Kidney (tissue), 14 donors: ENCODE measurements around the gene RFXANK. TPM values are rescaled to one million over a fixed set of nuclear protein-coding genes. Genes with fewer than 3 reads are reported as not detected.

Experiments
- DNase-seq, 5 donors: peaks; one replicate each; pipeline ENCODE4 v3.0.0-alpha.2; 2013 to 2020
- FAIRE-seq: peaks from 2 replicates; lab custom pipeline; 2012; peaks lifted over from hg19 to GRCh38; lab: Jason Lieb, UNC
- H3K27ac ChIP-seq, 2 donors: one replicate each; pipeline ENCODE4 v1.7.0; 2013; ENCODE audit warnings: low read depth in 2 of 2, low read length in 2 of 2, inconsistent platforms in 1 of 2
- H3K27me3 ChIP-seq: one replicate; pipeline ENCODE4 v1.7.1; 2013; ENCODE audit warnings: low read length, inconsistent platforms; ENCODE audit not compliant: control insufficient read depth, insufficient read depth
- H3K36me3 ChIP-seq, 3 donors: one replicate each; pipeline versions ENCODE4 v1.7.0 to v1.7.1; 2013; ENCODE audit warnings: low read length in 3 of 3, control low read depth in 1 of 3, inconsistent platforms in 1 of 3; ENCODE audit not compliant: insufficient read depth in 3 of 3, control insufficient read depth in 2 of 3
- H3K4me1 ChIP-seq, 3 donors: one replicate each; pipeline versions ENCODE4 v1.7.0 to v1.7.1; 2013; ENCODE audit warnings: low read length in 3 of 3, inconsistent platforms in 1 of 3, low read depth in 1 of 3; ENCODE audit not compliant: control insufficient read depth in 2 of 3, insufficient read depth in 2 of 3
- H3K4me3 ChIP-seq, 3 donors: one replicate each; pipeline versions ENCODE4 v1.7.0 to v1.8.1; 2013; ENCODE audit warnings: low read length in 3 of 3, control low read depth in 1 of 3, inconsistent platforms in 1 of 3
- H3K9ac ChIP-seq, 3 donors: one replicate each; pipeline versions ENCODE4 v1.7.0 to v1.7.1; 2013; ENCODE audit warnings: low read length in 3 of 3, control low read depth in 1 of 3, inconsistent platforms in 1 of 3
- H3K9me3 ChIP-seq, 3 donors: one replicate each; pipeline versions ENCODE4 v1.7.0 to v1.7.1; 2013; ENCODE audit warnings: low read length in 3 of 3, control low read depth in 1 of 3, inconsistent platforms in 1 of 3; ENCODE audit not compliant: control insufficient read depth in 2 of 3, insufficient read depth in 1 of 3
- intact Hi-C: fragments of 100-400 bp; cut with DNase I; formaldehyde crosslinking; loops from one replicate; pipeline ENCODE4 v1.11.1; 2022
- polyA plus RNA-seq: library from polyadenylated mRNA; stranded (reverse); fragments of 350-450 nt; fragmentation: Illumina TruSeq; extraction: RNeasy Lipid Tissue Mini Kit (QIAGEN cat#74804); gene quantifications from one replicate; pipeline ENCODE4 v1.2.3, GENCODE V29; 2014; ENCODE audit warnings: low read depth, low replicate concordance; ENCODE audit not compliant: insufficient read depth
- total RNA-seq: library from RNA; stranded (reverse); fragmentation: NEBNext Ultra II Directional; extraction: Animal tissue kit (Norgen Biotek cat#: 25700); gene quantifications from one replicate; pipeline ENCODE4 v1.2.1, GENCODE V29; 2021
- TF ChIP-seq, protein P1 (sequence below): IDR thresholded peaks from 3 replicates; pipeline ENCODE4 v1.5.1; 2012; ENCODE audit warnings: mild to moderate bottlenecking, moderate library complexity, borderline replicate concordance; ENCODE audit not compliant: insufficient read depth; ENCODE audit errors: extremely low read depth
- donor health status: control.
- donor health status: control.
- donor health status: control.
- donor health status: control.
- donor health status: control.
- donor health status: DM: yes; HTN: yes; CAD: no.
- donor health status: Normal renal cell carcinoma (clear cell type).

Gene RFXANK
- total and polyA plus RNA-seq, 2 donors from 2014 or later, result 70.7 to 133 TPM

DNA sequence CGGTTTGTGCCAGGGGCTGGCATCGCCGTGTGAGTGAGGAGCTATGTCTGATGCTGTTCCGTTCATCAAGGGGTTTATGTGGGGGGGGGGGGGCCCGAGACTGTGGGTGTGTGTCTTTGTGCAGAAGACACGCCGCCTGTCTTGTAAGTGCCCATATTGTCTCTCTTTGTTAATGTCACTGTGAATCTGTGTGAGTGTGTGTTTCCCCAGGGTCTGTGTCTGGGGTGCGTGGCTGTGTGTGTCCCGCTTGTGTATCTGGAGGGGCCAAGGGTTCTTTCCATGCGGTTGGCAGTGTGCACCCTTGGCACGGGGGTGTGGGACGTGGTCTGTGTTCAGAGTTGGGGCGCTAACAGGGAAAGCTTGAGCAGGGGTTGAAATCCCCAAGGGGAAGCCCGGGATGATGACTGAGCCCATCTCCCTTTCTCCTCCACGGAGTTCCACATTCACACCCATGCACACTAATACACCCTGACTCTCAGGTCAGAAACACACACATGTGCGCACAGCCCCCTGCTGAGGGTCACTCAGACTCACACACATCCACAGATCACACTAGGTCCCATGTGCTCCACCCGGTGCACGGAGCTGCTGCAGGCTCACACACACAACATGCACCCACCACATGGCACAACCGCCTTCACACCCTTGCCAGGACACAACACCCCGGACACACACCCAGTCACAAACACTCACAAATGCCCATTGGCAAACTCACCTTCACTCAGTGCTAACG is 21.5 kb downstream of the RFXANK start:
- no peak overlapping the region for H3K4me3 ChIP-seq
- no peak overlapping the region for H3K9ac ChIP-seq
- no peak for FAIRE-seq
- H3K27ac ChIP-seq, result no peak overlapping the region
- H3K4me1 ChIP-seq, result no peaks in the 10 kb centered on the region
- H3K27me3 ChIP-seq, result peaks cover 14% of the 10 kb centered on the region
- no peaks in the 10 kb centered on the region for H3K9me3 ChIP-seq
- intact Hi-C loops, result no loop called here
- no peaks in the 10 kb centered on the region for H3K36me3 ChIP-seq
- TF ChIP-seq, protein P1, sequence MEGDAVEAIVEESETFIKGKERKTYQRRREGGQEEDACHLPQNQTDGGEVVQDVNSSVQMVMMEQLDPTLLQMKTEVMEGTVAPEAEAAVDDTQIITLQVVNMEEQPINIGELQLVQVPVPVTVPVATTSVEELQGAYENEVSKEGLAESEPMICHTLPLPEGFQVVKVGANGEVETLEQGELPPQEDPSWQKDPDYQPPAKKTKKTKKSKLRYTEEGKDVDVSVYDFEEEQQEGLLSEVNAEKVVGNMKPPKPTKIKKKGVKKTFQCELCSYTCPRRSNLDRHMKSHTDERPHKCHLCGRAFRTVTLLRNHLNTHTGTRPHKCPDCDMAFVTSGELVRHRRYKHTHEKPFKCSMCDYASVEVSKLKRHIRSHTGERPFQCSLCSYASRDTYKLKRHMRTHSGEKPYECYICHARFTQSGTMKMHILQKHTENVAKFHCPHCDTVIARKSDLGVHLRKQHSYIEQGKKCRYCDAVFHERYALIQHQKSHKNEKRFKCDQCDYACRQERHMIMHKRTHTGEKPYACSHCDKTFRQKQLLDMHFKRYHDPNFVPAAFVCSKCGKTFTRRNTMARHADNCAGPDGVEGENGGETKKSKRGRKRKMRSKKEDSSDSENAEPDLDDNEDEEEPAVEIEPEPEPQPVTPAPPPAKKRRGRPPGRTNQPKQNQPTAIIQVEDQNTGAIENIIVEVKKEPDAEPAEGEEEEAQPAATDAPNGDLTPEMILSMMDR, result no peak
- DNase-seq, result no peak

DNA sequence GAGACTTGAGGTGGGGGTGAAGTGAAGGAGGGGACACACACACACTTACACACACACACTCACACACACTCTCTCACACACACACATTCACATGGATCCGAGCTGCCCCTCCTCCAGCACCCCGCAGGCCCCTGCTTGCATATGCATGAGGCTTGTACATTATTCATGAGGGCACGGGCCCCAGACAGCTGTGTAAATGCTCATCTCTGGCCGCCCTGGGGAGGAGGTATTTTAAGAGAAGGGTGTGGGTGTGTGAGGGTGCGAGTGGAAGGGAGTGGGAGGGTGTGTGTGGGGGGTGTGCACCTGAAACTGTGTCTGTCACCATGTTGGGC is 22.1 kb downstream of the RFXANK start:
- Histone ChIP-seq H3K4me1 (no peaks in the 10 kb centered on the region), H3K36me3 (no peaks in the 10 kb centered on the region)
- FAIRE-seq, result no peak

GRCh38 chr19:19214892-19215291 is 22.8 kb downstream of the RFXANK start:
- TF ChIP-seq, protein P1, result no peak
- no peaks in the 10 kb centered on the region for H3K9me3 ChIP-seq
- no peaks in the 10 kb centered on the region for H3K36me3 ChIP-seq
- no peak overlapping the region for H3K9ac ChIP-seq
- H3K4me3 ChIP-seq, result no peak overlapping the region
- H3K27ac ChIP-seq, result no peak overlapping the region
- H3K4me1 ChIP-seq, result no peaks in the 10 kb centered on the region
- FAIRE-seq (no peak), DNase-seq (peak in 4 of 5 donors; percentile 80 to 91 (median 88))
- intact Hi-C loops, result no loop called here
- peaks cover 12% of the 10 kb centered on the region for H3K27me3 ChIP-seq

More for the DNA sequence above, 22.1 kb downstream of the RFXANK start:
- TF ChIP-seq, protein P1, result no peak
- intact Hi-C loops, result no loop called here
- DNase-seq, result no peak
- H3K9me3 ChIP-seq, result no peaks in the 10 kb centered on the region
- H3K4me3 ChIP-seq, result no peak overlapping the region
- H3K9ac ChIP-seq, result no peak overlapping the region
- H3K27me3 ChIP-seq, result peaks cover 14% of the 10 kb centered on the region
- H3K27ac ChIP-seq, result no peak overlapping the region
